Nephron (organoid): Measurements from ENCODE around the gene CCDC90B.
"Not testable (repeated sequence)": the region's sequence is repeated elsewhere in the genome, so short reads cannot be mapped to it uniquely, and the experiment has no call there.

Experiments used
- H3K27ac Mint-ChIP-seq, 3 experiments: 2 replicates each; pipeline ENCODE4 v1.8.0; 2020; ENCODE audit warnings: mixed read lengths in 3 of 3, mild to moderate bottlenecking in 2 of 3, moderate library complexity in 1 of 3
- H3K27me3 Mint-ChIP-seq: 2 replicates; pipeline ENCODE4 v1.8.0; 2021; ENCODE audit warnings: low read depth, mild to moderate bottlenecking, moderate library complexity, mixed read lengths
- H3K36me3 Mint-ChIP-seq: 2 replicates; pipeline ENCODE4 v1.8.0; 2020; ENCODE audit warnings: low read depth, mixed read lengths
- H3K4me1 Mint-ChIP-seq: 2 replicates; pipeline ENCODE4 v1.8.0; 2020; ENCODE audit warnings: mixed read lengths
- H3K4me3 Mint-ChIP-seq, 3 experiments: 2 replicates each; pipeline ENCODE4 v1.8.0; 2020; ENCODE audit warnings: mild to moderate bottlenecking in 3 of 3, mixed read lengths in 3 of 3, moderate library complexity in 2 of 3
- H3K9me3 Mint-ChIP-seq: 2 replicates; pipeline ENCODE4 v1.8.0; 2020; ENCODE audit warnings: mixed read lengths
- TF ChIP-seq, protein P1 (sequence below), 3 experiments: fragments of 200-600 bp; sonication (generic); IDR thresholded peaks; one replicate each; pipeline ENCODE4 v1.5.0; 2021; ENCODE audit warnings: antibody characterized with exemption in 3 of 3; ENCODE audit not compliant: unreplicated experiment in 3 of 3

CCDC90B gene

DNA sequence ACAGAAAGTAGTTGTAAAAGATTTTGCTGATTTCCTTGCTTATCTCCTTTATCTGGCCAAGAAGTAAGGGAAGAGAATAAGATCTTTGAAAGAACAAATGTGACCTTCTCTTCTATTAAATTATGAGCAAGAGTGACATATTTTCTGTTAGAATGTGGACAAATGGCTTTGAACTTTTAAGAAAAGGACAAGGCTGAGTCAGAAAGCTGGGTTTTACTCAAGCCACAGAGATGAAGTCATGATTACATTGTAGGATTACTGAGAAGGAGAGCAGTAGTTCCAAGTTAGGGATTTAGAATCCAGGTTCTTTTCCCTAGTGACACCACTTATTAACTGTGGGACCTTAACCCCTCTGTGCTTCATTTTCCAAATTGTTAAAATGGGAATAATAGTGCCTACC, 13.5 kb downstream of the CCDC90B start:
- Mint-ChIP-seq H3K27me3 (no peaks in the 10 kb centered on the region), H3K9me3 (peaks cover 18% of the 10 kb centered on the region), H3K36me3 (peaks cover 68% of the 10 kb centered on the region), H3K4me1 (no peaks in the 10 kb centered on the region), H3K4me3 (no peak overlapping the region), H3K27ac (no peak overlapping the region)
- TF ChIP-seq, protein P1, sequence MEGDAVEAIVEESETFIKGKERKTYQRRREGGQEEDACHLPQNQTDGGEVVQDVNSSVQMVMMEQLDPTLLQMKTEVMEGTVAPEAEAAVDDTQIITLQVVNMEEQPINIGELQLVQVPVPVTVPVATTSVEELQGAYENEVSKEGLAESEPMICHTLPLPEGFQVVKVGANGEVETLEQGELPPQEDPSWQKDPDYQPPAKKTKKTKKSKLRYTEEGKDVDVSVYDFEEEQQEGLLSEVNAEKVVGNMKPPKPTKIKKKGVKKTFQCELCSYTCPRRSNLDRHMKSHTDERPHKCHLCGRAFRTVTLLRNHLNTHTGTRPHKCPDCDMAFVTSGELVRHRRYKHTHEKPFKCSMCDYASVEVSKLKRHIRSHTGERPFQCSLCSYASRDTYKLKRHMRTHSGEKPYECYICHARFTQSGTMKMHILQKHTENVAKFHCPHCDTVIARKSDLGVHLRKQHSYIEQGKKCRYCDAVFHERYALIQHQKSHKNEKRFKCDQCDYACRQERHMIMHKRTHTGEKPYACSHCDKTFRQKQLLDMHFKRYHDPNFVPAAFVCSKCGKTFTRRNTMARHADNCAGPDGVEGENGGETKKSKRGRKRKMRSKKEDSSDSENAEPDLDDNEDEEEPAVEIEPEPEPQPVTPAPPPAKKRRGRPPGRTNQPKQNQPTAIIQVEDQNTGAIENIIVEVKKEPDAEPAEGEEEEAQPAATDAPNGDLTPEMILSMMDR (IDR thresholded peaks at IDR 0.05; ENCODE audit: unreplicated experiment in 3 of 3) = no peak

DNA sequence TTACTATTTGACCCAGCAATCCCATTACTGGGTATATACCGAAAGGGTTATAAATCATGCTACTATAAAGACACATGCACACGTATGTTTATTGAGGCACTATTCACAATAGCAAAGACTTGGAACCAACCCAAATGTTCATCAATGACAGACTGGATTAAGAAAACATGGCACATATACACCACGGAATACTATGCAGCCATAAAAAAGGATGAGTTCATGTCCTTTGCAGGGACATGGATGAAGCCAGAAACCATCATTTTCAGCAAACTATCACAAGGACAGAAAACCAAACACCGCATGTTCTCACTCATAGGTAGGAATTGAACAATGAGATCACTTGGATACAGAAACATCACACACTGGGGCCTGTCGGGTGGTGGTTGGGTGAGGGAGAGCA, 14.4 kb downstream of the CCDC90B start:
- not testable (repeated sequence) for H3K4me3 Mint-ChIP-seq, H3K27ac Mint-ChIP-seq, H3K27me3 Mint-ChIP-seq, H3K4me1 Mint-ChIP-seq
- peaks cover 74% of the 10 kb centered on the region for H3K36me3 Mint-ChIP-seq
- H3K9me3 Mint-ChIP-seq = peaks cover 18% of the 10 kb centered on the region

- H3K27ac Mint-ChIP-seq, H3K4me1 Mint-ChIP-seq, H3K27me3 Mint-ChIP-seq, H3K4me3 Mint-ChIP-seq: not testable (repeated sequence)
- Mint-ChIP-seq H3K9me3 (peaks cover 18% of the 10 kb centered on the region), H3K36me3 (peaks cover 88% of the 10 kb centered on the region)
These were observed 17.1 kb downstream of the CCDC90B start for GRCh38 chr11:83269080-83269479.

DNA sequence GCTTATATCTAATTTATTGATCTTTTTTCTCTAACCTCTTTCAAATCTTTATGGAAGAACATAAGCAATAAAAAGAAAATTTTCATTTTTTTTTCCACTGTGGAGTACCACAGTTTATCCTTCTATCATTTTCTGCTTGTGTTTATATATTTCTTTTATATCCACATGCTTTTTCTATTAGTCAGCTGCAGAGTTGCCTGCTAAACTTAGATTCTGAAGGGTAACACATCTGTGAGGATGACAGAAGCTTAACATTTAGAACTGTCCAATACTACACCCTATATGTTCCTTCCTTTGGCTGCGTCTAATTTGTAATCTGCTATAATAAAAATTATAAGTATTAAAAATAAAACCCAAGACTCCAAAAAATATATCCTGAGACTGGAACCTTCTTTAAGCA, 20.8 kb downstream of the CCDC90B start:
- Mint-ChIP-seq H3K27ac (no peak overlapping the region), H3K36me3 (peaks cover 72% of the 10 kb centered on the region), H3K4me3 (no peak overlapping the region), H3K4me1 (no peaks in the 10 kb centered on the region), H3K9me3 (peaks cover 6% of the 10 kb centered on the region), H3K27me3 (no peaks in the 10 kb centered on the region)
- TF ChIP-seq, protein P1 (IDR thresholded peaks at IDR 0.05; ENCODE audit: unreplicated experiment in 3 of 3) = no peak

DNA sequence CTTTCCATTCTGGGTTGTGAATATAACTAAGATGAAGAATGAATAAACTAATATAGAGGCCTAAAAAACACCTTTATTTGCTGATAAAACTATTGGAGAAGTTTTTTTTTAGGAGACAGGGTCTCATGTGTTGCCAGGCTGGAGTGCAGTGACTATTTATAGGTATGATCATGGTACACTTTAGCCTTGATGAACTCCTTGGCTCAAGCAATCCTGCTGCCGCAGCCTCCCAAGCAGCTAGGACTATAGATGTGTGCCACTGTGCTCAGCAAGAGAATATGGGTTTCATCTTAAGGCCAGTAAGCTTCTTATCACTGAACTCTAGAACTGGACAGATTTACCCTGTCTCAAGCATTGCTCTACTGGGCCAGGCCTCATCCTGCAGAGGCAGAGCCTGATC, 26.6 kb downstream of the CCDC90B start:
- H3K9me3 Mint-ChIP-seq = no peaks in the 10 kb centered on the region
- H3K36me3 Mint-ChIP-seq = peaks cover 38% of the 10 kb centered on the region
- H3K4me3 Mint-ChIP-seq = no peak overlapping the region
- no peaks in the 10 kb centered on the region for H3K27me3 Mint-ChIP-seq
- H3K4me1 Mint-ChIP-seq = no peaks in the 10 kb centered on the region
- TF ChIP-seq, protein P1 (IDR thresholded peaks at IDR 0.05; ENCODE audit: unreplicated experiment in 3 of 3) = no peak
- no peak overlapping the region for H3K27ac Mint-ChIP-seq

GRCh38 chr11:83257761-83258168, 28.4 kb downstream of the CCDC90B start:
- TF ChIP-seq, protein P1 (IDR thresholded peaks at IDR 0.05; ENCODE audit: unreplicated experiment in 3 of 3) = no peak
- no peaks in the 10 kb centered on the region for H3K4me1 Mint-ChIP-seq
- no peak overlapping the region for H3K27ac Mint-ChIP-seq
- H3K4me3 Mint-ChIP-seq = no peak overlapping the region
- H3K36me3 Mint-ChIP-seq = peaks cover 23% of the 10 kb centered on the region
- no peaks in the 10 kb centered on the region for H3K9me3 Mint-ChIP-seq
- no peaks in the 10 kb centered on the region for H3K27me3 Mint-ChIP-seq

GRCh38 chr11:83256602-83257340, 29.4 kb downstream of the CCDC90B start:
- Mint-ChIP-seq H3K27ac (no peak overlapping the region), H3K4me1 (no peaks in the 10 kb centered on the region), H3K27me3 (no peaks in the 10 kb centered on the region), H3K4me3 (no peak overlapping the region), H3K9me3 (no peaks in the 10 kb centered on the region), H3K36me3 (peaks cover 21% of the 10 kb centered on the region)
- TF ChIP-seq, protein P1 (IDR thresholded peaks at IDR 0.05; ENCODE audit: unreplicated experiment in 3 of 3) = no peak
